ENCODE data around the gene AK2. TPM values are rescaled to one million over a fixed set of nuclear protein-coding genes. Genes with fewer than 3 reads are reported as not detected.

AK2 gene
- 5.5 and 7.5 TPM in 2 replicates for polyA plus RNA-seq

GRCh38 chr1:33036526-33037503, at the start of gene AK2:
TSS of gene AK2 (minus strand) at chr1:33036883. CDS start at chr1:33036828, 55 bp downstream.

GRCh38 chr1:33080885-33081553, 44.3 kb upstream of the AK2 start, which contains the start of gene AZIN2:
TSS of gene AZIN2 (plus strand) at chr1:33081153. CDS start at chr1:33082250, 1,097 bp downstream.

GRCh38 chr1:32964461-32965250, 72.0 kb downstream of the AK2 start, which contains the start of gene RNF19B:
TSS of gene RNF19B (minus strand) at chr1:32964809. CDS start at chr1:32964685, 124 bp downstream.

Other genes starting within 250 kb of the AK2 start
- 66.1 and 69.8 TPM in 2 replicates for gene YARS1, start 219.5 kb downstream of the AK2 start, polyA plus RNA-seq
- gene S100PBP, start 219.2 kb downstream of the AK2 start, polyA plus RNA-seq, result 9.4 and 16.2 TPM in 2 replicates
- 214 and 326 TPM in 2 replicates for gene FNDC5, start 166.0 kb downstream of the AK2 start, polyA plus RNA-seq
- 1.0 and 11.6 TPM in 2 replicates for gene HPCA, start 150.4 kb downstream of the AK2 start, polyA plus RNA-seq
- 3.3 and 7.1 TPM in 2 replicates for gene TMEM54, start 135.5 kb downstream of the AK2 start, polyA plus RNA-seq
- gene RNF19B, start 72.1 kb downstream of the AK2 start, polyA plus RNA-seq, result 94.9 and 105 TPM in 2 replicates
- gene AZIN2, start 44.3 kb upstream of the AK2 start, polyA plus RNA-seq, result 8.1 and 8.2 TPM in 2 replicates
- gene TRIM62, start 145.2 kb upstream of the AK2 start, polyA plus RNA-seq, result 0.15 and 0.79 TPM in 2 replicates
- 1.9 and 3.0 TPM in 2 replicates for gene ZNF362, start 219.6 kb upstream of the AK2 start, polyA plus RNA-seq